ENCODE data around the gene ACCS. TPM values are rescaled to one million over a fixed set of nuclear protein-coding genes. Genes with fewer than 3 reads are reported as not detected.

Gene ACCS
- total RNA-seq, 1 donor from 2014 or later: 7.9 TPM

DNA sequence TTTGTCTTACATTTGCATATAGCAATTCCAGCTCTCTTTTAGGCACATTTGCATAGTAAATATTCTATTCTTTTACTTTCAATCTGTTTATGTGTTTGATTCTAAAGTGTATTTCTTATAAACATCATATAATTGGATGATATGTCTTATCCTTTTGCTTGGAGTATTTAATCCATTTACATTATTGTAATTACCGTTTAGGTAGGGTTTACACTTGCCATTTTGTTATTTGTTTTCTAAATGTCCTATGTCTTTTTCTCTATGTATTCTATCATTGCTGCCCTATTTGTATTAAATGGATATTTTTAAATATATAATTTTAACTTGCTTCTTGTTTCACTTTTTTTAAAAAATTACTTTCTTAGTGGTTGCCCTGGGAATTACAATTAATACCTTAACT is 41.1 kb upstream of the ACCS start:
- DNase-seq (ENCODE audit: low read depth): no peak
- FAIRE-seq: no peak
- Histone ChIP-seq H3K4me3 (ENCODE audit: low read depth, low read length) (no peak overlapping the region), H3K36me3 (ENCODE audit: control insufficient read depth, insufficient read depth, low read length) (no peaks in the 10 kb centered on the region), H3K27me3 (ENCODE audit: control insufficient read depth, insufficient read depth, low read length) (no peaks in the 10 kb centered on the region)
- TF ChIP-seq, protein P1, sequence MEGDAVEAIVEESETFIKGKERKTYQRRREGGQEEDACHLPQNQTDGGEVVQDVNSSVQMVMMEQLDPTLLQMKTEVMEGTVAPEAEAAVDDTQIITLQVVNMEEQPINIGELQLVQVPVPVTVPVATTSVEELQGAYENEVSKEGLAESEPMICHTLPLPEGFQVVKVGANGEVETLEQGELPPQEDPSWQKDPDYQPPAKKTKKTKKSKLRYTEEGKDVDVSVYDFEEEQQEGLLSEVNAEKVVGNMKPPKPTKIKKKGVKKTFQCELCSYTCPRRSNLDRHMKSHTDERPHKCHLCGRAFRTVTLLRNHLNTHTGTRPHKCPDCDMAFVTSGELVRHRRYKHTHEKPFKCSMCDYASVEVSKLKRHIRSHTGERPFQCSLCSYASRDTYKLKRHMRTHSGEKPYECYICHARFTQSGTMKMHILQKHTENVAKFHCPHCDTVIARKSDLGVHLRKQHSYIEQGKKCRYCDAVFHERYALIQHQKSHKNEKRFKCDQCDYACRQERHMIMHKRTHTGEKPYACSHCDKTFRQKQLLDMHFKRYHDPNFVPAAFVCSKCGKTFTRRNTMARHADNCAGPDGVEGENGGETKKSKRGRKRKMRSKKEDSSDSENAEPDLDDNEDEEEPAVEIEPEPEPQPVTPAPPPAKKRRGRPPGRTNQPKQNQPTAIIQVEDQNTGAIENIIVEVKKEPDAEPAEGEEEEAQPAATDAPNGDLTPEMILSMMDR (IDR thresholded peaks at IDR 0.05; ENCODE audit: insufficient read depth, low read length, severe bottlenecking): no peak

DNA sequence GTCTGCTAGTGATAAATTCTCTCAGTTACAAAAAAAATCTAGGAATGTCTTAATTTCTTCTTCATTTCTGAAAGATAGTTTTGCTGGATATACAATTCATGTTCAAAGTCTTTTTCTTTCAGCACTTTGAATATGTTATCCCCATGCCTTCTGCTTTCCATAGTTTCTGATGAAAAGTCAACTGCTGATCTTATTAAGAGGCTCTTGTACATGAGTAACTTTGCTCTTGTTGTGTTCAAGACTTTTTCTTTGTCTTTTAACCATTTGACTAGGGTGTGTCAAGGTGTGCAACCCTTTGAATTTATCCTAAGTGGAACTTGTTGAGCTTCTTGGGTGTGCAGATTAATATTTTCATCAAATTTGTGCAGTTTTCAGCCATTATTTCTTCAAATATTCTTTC is 40.3 kb upstream of the ACCS start:
- DNase-seq (ENCODE audit: low read depth): no peak
- no peaks in the 10 kb centered on the region for H3K36me3 ChIP-seq (ENCODE audit: control insufficient read depth, insufficient read depth, low read length)
- TF ChIP-seq, protein P1 (IDR thresholded peaks at IDR 0.05; ENCODE audit: insufficient read depth, low read length, severe bottlenecking): no peak
- FAIRE-seq: no peak
- no peak overlapping the region for H3K4me3 ChIP-seq (ENCODE audit: low read depth, low read length)
- H3K27me3 ChIP-seq (ENCODE audit: control insufficient read depth, insufficient read depth, low read length): no peaks in the 10 kb centered on the region

DNA sequence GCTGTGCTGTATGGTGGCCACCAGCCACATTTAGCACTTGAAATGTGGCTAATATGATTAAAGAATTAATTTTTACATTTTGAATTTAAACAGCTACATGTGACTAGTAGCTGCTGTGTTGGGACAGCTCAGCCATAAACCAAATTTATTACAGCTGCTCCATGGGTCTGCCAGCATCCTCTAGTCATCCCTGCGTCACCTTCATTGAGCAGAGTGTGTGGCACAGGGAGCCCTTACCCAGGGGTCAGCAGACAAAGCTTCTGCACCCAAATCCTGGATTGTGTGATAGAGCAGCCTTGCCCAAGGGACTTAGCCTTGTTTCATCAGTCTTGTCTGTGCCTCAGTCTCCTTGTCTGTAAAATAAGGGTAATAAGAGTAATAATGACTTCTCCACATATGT is 37.7 kb upstream of the ACCS start:
- no peak for FAIRE-seq

DNA sequence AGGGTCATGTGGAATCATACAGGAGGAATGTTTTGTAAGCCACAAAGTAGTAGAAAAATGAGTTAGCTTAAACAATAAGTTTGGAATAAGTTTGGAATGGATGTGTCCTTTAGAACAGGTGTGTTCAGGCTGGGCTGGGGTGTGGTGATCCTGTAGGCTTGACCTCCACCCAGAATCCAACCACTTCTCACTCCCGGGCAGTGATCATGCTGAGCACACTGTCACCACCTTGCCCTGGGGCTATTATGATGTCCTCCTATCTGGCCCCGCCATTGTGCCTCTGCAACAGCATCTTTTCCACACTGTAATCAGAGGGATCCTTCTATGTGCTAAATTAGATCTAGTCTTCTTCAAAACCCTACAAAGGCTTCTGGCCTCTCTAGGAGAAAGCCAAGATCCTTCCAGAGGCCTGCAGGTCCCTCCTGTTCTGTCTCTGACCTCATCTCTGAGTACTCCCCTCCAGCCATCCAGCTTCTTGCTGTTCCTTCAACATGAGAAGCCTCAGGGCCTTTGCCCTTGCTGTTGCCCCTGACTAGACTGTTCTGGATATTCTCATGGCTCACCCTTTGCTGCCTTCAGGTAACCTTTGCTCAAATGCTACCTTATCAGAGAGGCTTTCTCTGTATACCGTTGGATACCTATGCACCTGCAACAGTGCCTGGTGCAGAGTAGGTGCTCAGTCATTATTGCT is 37.1 kb upstream of the ACCS start:
- FAIRE-seq (no peak), DNase-seq (ENCODE audit: low read depth) (no peak)
- Histone ChIP-seq H3K27me3 (ENCODE audit: control insufficient read depth, insufficient read depth, low read length) (peaks cover 2% of the 10 kb centered on the region), H3K4me3 (ENCODE audit: low read depth, low read length) (no peak overlapping the region), H3K36me3 (ENCODE audit: control insufficient read depth, insufficient read depth, low read length) (no peaks in the 10 kb centered on the region)
- TF ChIP-seq, protein P1 (IDR thresholded peaks at IDR 0.05; ENCODE audit: insufficient read depth, low read length, severe bottlenecking): no peak

More for the DNA sequence above, 37.7 kb upstream of the ACCS start:
- DNase-seq (ENCODE audit: low read depth): no peak
- Histone ChIP-seq H3K4me3 (ENCODE audit: low read depth, low read length) (no peak overlapping the region), H3K36me3 (ENCODE audit: control insufficient read depth, insufficient read depth, low read length) (no peaks in the 10 kb centered on the region), H3K27me3 (ENCODE audit: control insufficient read depth, insufficient read depth, low read length) (peaks cover 2% of the 10 kb centered on the region)
- TF ChIP-seq, protein P1 (IDR thresholded peaks at IDR 0.05; ENCODE audit: insufficient read depth, low read length, severe bottlenecking): no peak

DNA sequence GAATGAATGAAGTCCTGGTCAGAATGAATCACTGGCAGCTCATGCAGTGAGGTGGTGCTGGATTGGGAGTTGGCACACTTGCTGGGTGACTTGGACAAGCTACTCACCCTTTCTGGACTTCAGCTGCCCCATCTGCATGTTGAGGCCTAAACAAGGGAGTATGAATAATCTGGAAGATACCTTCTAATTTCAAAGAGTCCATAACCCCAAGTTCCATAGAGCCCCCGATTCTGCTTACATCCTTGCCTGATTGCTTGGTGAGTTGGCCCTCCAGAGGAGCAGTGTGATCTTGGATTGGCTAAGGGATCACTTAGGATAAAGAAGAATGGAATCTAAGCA is 36.6 kb upstream of the ACCS start:
- DNase-seq (ENCODE audit: low read depth) (no peak), FAIRE-seq (no peak)
- TF ChIP-seq, protein P1 (IDR thresholded peaks at IDR 0.05; ENCODE audit: insufficient read depth, low read length, severe bottlenecking): no peak
- Histone ChIP-seq H3K27me3 (ENCODE audit: control insufficient read depth, insufficient read depth, low read length) (peaks cover 2% of the 10 kb centered on the region), H3K4me3 (ENCODE audit: low read depth, low read length) (no peak overlapping the region), H3K36me3 (ENCODE audit: control insufficient read depth, insufficient read depth, low read length) (no peaks in the 10 kb centered on the region)

All from bronchial epithelial cell (primary cell).